ENCODE data around the gene DZANK1. TPM values are rescaled to one million over a fixed set of nuclear protein-coding genes. Genes with fewer than 3 reads are reported as not detected.
"Not testable (repeated sequence)": the region's sequence is repeated elsewhere in the genome, so short reads cannot be mapped to it uniquely, and the experiment has no call there.

The DZANK1 gene
- 1 to 10 TPM; 1.3 to 2.0 (median 1.6) TPM for total RNA-seq

GRCh38 chr20:18466894-18467730, at the start of gene DZANK1, which contains the start of gene POLR3F:
Gene DZANK1, minus strand, starts transcription at chr20:18467030. Its CDS starts 1,672 bp downstream, at chr20:18465358.
Gene POLR3F, plus strand, starts transcription at chr20:18467390. Its CDS starts 117 bp downstream, at chr20:18467507.
- Mint-ChIP-seq H3K4me3 (peak within 1 kb of the TSS; percentile 97), H3K27me3 (ENCODE audit: low read depth) (no peaks in the 10 kb centered on the region), H3K9me3 (no peaks in the 10 kb centered on the region), H3K36me3 (ENCODE audit: insufficient read depth) (peaks cover 4% of the 10 kb centered on the region), H3K4me1 (ENCODE audit: low read depth) (peaks cover 27% of the 10 kb centered on the region)
- DNase-seq (peak; percentile 89), ATAC-seq (peak; percentile 98 to 99)

GRCh38 chr20:18515973-18516372, 49.1 kb upstream of the DZANK1 start:
- Mint-ChIP-seq H3K4me3 (no peak overlapping the region), H3K27me3 (ENCODE audit: low read depth) (no peaks in the 10 kb centered on the region), H3K9me3 (no peaks in the 10 kb centered on the region), H3K4me1 (ENCODE audit: low read depth) (peaks cover 22% of the 10 kb centered on the region), H3K36me3 (ENCODE audit: insufficient read depth) (peaks cover 21% of the 10 kb centered on the region)
- DNase-seq (no peak), ATAC-seq (no peak)

- Mint-ChIP-seq H3K36me3 (ENCODE audit: insufficient read depth) (peaks cover 29% of the 10 kb centered on the region), H3K27me3 (ENCODE audit: low read depth) (no peaks in the 10 kb centered on the region), H3K9me3 (no peaks in the 10 kb centered on the region), H3K4me1 (ENCODE audit: low read depth) (peaks cover 40% of the 10 kb centered on the region), H3K4me3 (no peak overlapping the region)
- DNase-seq (no peak), ATAC-seq (no peak)
Measured at GRCh38 chr20:18514127-18514526, 47.3 kb upstream of the DZANK1 start.

- Mint-ChIP-seq H3K4me3 (no peak overlapping the region), H3K9me3 (no peaks in the 10 kb centered on the region), H3K27me3 (ENCODE audit: low read depth) (no peaks in the 10 kb centered on the region), H3K4me1 (ENCODE audit: low read depth) (peaks cover 48% of the 10 kb centered on the region), H3K36me3 (ENCODE audit: insufficient read depth) (peaks cover 29% of the 10 kb centered on the region)
- no peak for DNase-seq
- ATAC-seq: no peak
Measured at GRCh38 chr20:18513208-18513607, 46.4 kb upstream of the DZANK1 start.

GRCh38 chr20:18511571-18511970, 44.7 kb upstream of the DZANK1 start:
- Mint-ChIP-seq H3K36me3 (ENCODE audit: insufficient read depth) (peaks cover 31% of the 10 kb centered on the region), H3K4me1 (ENCODE audit: low read depth) (peaks cover 59% of the 10 kb centered on the region), H3K9me3 (no peaks in the 10 kb centered on the region), H3K27me3 (ENCODE audit: low read depth) (no peaks in the 10 kb centered on the region), H3K4me3 (no peak overlapping the region)
- DNase-seq (no peak), ATAC-seq (no peak)

- H3K27me3 Mint-ChIP-seq (ENCODE audit: low read depth): no peaks in the 10 kb centered on the region
- H3K4me1 Mint-ChIP-seq (ENCODE audit: low read depth): peaks cover 48% of the 10 kb centered on the region
- ATAC-seq: peak; percentile 95 to 96
- no peaks in the 10 kb centered on the region for H3K9me3 Mint-ChIP-seq
- peak within 1 kb of the TSS; percentile 99 for H3K4me3 Mint-ChIP-seq
- H3K36me3 Mint-ChIP-seq (ENCODE audit: insufficient read depth): peaks cover 21% of the 10 kb centered on the region
- DNase-seq: peak; percentile 97
Measured at GRCh38 chr20:18507218-18508191, 40.7 kb upstream of the DZANK1 start, which contains the start of gene SEC23B. Gene SEC23B, plus strand, starts transcription at chr20:18507940. Its CDS starts 2,896 bp downstream, at chr20:18510836.

GRCh38 chr20:18506744-18507143, 39.9 kb upstream of the DZANK1 start:
- ATAC-seq (no peak), DNase-seq (no peak)

GRCh38 chr20:18504479-18505060, 37.7 kb upstream of the DZANK1 start:
- no peaks in the 10 kb centered on the region for H3K9me3 Mint-ChIP-seq
- peaks cover 2% of the 10 kb centered on the region for H3K27me3 Mint-ChIP-seq (ENCODE audit: low read depth)
- H3K36me3 Mint-ChIP-seq (ENCODE audit: insufficient read depth): peaks cover 2% of the 10 kb centered on the region
- H3K4me3 Mint-ChIP-seq: no peak overlapping the region
- peaks cover 24% of the 10 kb centered on the region for H3K4me1 Mint-ChIP-seq (ENCODE audit: low read depth)
- ATAC-seq: no peak
- no peak for DNase-seq

More at GRCh38 chr20:18506744-18507143, 39.9 kb upstream of the DZANK1 start:
- peaks cover 17% of the 10 kb centered on the region for H3K36me3 Mint-ChIP-seq (ENCODE audit: insufficient read depth)
- peak overlapping the region; percentile 99 for H3K4me3 Mint-ChIP-seq
- no peaks in the 10 kb centered on the region for H3K9me3 Mint-ChIP-seq
- peaks cover 2% of the 10 kb centered on the region for H3K27me3 Mint-ChIP-seq (ENCODE audit: low read depth)
- H3K4me1 Mint-ChIP-seq (ENCODE audit: low read depth): peaks cover 45% of the 10 kb centered on the region

GRCh38 chr20:18501672-18502071, 34.8 kb upstream of the DZANK1 start:
- H3K9me3 Mint-ChIP-seq; H3K36me3 Mint-ChIP-seq (ENCODE audit: insufficient read depth); H3K4me1 Mint-ChIP-seq (ENCODE audit: low read depth); DNase-seq; H3K4me3 Mint-ChIP-seq; H3K27me3 Mint-ChIP-seq (ENCODE audit: low read depth); ATAC-seq: not testable (repeated sequence)

GRCh38 chr20:18497603-18498002, 30.8 kb upstream of the DZANK1 start:
- peak overlapping the region; percentile 92 for H3K4me3 Mint-ChIP-seq
- H3K9me3 Mint-ChIP-seq: no peaks in the 10 kb centered on the region
- H3K36me3 Mint-ChIP-seq (ENCODE audit: insufficient read depth): peaks cover 8% of the 10 kb centered on the region
- peaks cover 2% of the 10 kb centered on the region for H3K27me3 Mint-ChIP-seq (ENCODE audit: low read depth)
- ATAC-seq (no peak), DNase-seq (no peak)
- H3K4me1 Mint-ChIP-seq (ENCODE audit: low read depth): peaks cover 13% of the 10 kb centered on the region

GRCh38 chr20:18496740-18497592, 30.1 kb upstream of the DZANK1 start, which contains the start of gene RBBP9:
Gene RBBP9, minus strand, starts transcription at chr20:18497225. Its CDS starts 58 bp downstream, at chr20:18497167.
- H3K27me3 Mint-ChIP-seq (ENCODE audit: low read depth): no peaks in the 10 kb centered on the region
- H3K9me3 Mint-ChIP-seq: no peaks in the 10 kb centered on the region
- ATAC-seq (peak; percentile 100), DNase-seq (peak; percentile 65)
- peaks cover 13% of the 10 kb centered on the region for H3K4me1 Mint-ChIP-seq (ENCODE audit: low read depth)
- H3K4me3 Mint-ChIP-seq: peak within 1 kb of the TSS; percentile 92
- H3K36me3 Mint-ChIP-seq (ENCODE audit: insufficient read depth): peaks cover 10% of the 10 kb centered on the region

GRCh38 chr20:18496042-18496441, 29.2 kb upstream of the DZANK1 start:
- Mint-ChIP-seq H3K9me3 (no peaks in the 10 kb centered on the region), H3K36me3 (ENCODE audit: insufficient read depth) (peaks cover 10% of the 10 kb centered on the region), H3K27me3 (ENCODE audit: low read depth) (no peaks in the 10 kb centered on the region), H3K4me1 (ENCODE audit: low read depth) (peaks cover 13% of the 10 kb centered on the region), H3K4me3 (peak overlapping the region; percentile 92)
- ATAC-seq (no peak), DNase-seq (no peak)

GRCh38 chr20:18488301-18488700, 21.5 kb upstream of the DZANK1 start:
- Mint-ChIP-seq H3K4me1 (ENCODE audit: low read depth) (no peaks in the 10 kb centered on the region), H3K9me3 (no peaks in the 10 kb centered on the region), H3K27me3 (ENCODE audit: low read depth) (no peaks in the 10 kb centered on the region), H3K4me3 (no peak overlapping the region), H3K36me3 (ENCODE audit: insufficient read depth) (peaks cover 30% of the 10 kb centered on the region)
- no peak for DNase-seq
- no peak for ATAC-seq
